HG02571 (cell line): Measurements from ENCODE around the gene NTRK3.
"Not testable (repeated sequence)": the region's sequence is repeated elsewhere in the genome, so short reads cannot be mapped to it uniquely, and the experiment has no call there.

Experiments
- ATAC-seq: cut with Tn5 transposase; IDR thresholded peaks from one replicate; pipeline ENCODE4 v1.9.1; 2021; ENCODE audit warnings: mild to moderate bottlenecking, moderate library complexity; ENCODE audit not compliant: unreplicated experiment

NTRK3 gene

GRCh38 chr15:88080616-88081015 lies 175.9 kb downstream of the NTRK3 start:
- ATAC-seq: no peak

DNA sequence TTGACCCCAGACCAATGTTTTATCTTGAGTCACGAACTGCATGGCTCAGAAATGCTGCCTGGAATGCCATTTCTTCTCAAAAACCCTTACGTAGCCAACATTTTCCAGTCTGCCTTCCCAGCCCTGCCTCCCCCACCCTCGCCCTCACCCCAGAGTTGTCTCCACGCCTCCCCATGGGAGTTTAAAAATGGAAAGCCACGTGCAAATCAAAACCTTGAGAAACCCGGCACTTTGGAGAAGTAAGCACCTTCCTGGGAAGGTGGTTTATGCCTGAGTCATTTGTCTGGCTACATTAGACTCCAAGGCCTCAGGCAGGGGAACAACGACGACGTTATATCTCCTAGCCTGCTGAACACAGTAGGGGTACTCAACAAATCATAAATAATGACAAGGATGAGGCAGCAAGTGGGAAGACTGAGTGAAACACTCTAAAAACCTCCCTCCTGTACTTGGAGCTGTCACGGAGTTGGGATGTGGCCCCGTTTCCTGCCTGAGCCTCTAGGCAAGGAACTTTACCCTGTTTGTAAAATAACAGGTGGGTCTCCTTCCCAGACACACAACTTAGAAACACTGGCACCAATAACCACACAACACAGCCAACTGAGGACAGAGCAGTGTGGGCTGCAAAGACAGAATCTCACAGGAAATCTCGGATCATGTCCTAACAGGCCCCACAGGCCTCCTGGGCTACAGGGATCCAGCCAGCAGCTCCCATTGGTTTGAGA lies 179.1 kb downstream of the NTRK3 start:
- no peak for ATAC-seq

DNA sequence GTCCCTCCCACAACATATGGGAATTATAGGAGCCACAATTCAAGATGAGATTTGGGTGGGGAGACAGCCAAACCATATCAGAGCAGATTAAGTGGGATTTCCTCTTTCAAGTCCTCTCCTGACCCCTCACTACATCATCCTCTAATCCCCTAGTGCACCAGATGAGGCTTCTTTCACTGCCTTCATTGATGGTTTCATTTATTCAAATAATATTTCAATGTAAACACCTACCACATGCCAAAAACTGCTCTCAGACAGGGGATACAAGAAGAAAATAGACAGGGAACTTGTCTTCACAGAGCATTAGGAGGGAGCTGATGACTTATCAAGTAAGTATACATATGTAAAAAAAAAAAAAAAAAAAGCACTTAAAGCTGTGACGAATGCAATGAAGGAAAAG lies 180.2 kb downstream of the NTRK3 start:
- no peak for ATAC-seq

- ATAC-seq: no peak
Measured at GRCh38 chr15:88075102-88075501, 181.4 kb downstream of the NTRK3 start.

DNA sequence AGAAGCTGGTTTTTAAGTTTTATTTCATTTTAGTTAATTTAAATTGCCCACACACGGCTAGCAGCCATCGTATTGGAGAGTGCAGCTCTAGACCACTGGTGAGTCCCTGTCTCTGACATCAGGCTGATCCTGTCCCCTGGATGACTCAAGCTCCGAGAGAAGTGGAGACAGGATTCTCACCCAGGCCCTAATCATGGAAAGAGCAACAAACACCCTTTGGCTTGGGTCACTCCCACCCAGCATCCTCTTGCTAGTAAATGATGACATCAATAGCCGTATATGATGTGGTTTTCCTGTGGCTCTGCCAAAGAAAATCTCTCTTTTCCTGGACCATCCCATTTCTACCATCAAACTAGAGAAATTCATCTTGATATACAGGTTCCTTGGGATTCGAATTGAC lies 182.2 kb downstream of the NTRK3 start:
- ATAC-seq: no peak

GRCh38 chr15:88073391-88073691 lies 183.2 kb downstream of the NTRK3 start:
- no peak for ATAC-seq

GRCh38 chr15:88072598-88073390 lies 183.7 kb downstream of the NTRK3 start:
- no peak for ATAC-seq

GRCh38 chr15:88072133-88072532 lies 184.4 kb downstream of the NTRK3 start:
- ATAC-seq: not testable (repeated sequence)

- no peak for ATAC-seq
Measured at GRCh38 chr15:88071141-88071540, 185.4 kb downstream of the NTRK3 start.

DNA sequence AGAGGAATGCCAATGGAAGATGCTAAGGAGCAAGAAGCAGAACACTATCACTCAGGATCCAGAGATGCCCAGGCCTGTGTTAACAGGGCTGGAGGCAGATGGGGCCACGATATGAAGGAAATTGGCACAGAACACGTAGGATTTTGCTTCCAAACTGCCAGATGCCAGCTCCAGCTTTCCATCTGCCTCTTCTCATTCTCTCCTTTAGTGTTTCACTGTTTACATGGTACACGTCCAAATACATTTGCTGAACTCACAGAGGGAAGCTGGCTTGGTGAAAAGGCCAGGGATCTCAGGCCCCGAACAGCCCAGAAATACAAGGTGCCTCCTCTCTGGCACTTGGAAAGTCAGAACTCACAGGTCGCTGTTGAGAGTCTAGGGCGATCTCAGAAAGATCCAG lies 187.0 kb downstream of the NTRK3 start:
- no peak for ATAC-seq

DNA sequence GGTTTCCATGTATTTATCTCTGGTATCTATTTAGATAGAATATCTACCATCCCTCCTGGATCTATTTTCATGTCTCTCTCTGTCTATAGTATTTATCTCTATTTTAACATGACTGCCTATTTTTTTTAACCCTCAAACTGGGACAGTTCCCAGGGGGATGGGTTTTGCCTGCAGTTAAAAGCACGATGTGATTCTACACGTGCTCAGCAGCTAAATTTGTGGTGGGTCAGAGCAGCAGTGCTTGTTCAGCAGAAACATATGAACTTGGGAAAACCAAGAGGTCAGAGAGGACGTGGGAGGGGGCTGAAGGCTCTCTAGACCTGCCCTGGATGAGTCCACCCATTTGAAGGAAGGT lies 189.2 kb downstream of the NTRK3 start:
- no peak for ATAC-seq

DNA sequence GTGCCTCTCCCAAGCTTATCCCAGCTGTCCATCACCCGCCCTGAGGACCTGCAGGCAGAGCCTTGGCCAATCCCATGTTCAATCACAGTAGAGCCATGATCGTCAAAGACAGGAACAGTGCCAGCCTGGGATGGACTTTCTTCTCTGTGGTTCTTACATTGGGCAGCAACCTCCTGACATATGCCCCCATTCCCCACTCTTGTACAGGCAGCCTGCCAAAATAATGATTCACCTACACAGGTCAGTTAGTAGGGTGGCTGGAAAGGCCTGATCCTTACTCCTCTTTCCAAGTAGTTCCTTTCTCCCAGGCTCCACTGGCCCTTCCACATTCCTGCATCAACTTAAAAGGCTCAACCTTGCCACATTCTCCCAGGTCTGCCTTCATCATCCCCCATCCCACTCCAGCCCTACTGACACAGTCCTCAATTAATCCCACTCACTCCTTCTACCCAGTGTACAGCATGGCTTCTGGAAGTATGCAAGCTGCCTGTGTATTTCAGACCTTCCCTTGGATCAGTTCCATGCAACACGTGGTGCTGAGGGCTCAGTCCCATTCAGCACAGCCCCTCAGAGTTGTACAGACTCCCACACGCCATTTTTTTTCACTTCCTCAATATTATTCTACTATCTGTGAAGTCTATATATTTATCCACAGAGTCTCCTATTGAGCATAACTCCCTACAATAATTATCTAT lies 189.8 kb downstream of the NTRK3 start:
- no peak for ATAC-seq

DNA sequence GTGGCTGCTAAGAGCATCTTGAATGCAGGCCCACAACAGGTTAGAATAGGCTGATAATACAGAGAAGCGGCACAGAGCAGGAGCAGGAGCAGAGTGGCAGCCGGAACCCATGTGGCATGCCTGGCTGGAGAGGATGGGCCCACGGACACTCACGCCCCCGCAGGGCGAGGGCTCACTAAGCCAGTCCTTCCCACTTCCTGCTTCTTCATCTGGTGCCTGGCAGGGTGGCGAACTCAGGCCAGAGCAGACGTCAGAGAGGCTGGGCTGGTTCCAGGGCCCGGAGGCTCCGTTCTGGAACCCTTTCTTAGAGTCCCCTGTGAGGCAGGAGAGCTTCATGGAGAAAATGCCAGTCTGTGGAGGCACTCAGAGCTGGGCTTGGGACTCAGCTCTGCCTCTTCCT lies 195.1 kb downstream of the NTRK3 start:
- ATAC-seq: no peak

DNA sequence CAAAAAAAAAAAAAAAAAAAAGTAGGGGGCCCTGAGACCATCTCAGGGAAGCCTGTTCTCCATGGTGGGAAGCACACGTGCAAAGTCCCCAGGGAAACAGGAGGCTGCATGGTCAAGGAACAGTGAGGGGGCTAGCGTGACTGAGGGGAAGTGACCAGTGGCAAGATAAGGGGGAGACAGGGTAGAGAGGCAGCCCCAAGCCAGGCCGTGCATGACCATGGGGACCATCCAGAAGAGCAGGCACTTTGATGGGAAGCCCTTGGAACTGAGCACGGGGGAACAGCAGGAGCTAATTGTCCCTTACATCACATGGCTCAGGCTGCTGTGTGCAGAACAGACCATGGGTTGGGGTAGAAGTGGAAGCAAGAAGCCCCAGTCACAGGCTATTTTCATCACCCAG lies 196.2 kb downstream of the NTRK3 start:
- ATAC-seq: no peak

DNA sequence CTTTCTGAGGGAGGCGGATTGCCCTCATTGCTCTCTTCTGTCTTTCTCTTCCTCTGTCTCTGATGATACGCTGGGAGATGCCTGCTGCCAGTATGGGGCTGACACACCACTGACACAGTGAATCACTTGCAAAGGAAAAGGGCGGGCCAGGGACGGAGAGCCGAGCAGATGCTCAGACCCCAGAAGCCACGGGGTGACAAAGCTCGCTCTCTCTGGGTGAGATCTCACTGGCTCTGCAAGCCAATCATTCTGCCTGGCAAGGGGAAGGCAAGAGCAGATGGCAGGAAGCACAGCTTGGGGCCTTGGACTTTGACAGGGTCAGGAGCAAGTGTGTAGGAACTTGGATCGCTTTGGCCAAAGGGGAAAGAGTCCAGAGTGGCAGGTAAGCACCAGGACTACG lies 198.7 kb downstream of the NTRK3 start:
- no peak for ATAC-seq

- ATAC-seq: peak; percentile 63
Measured at GRCh38 chr15:88049506-88049905, 207.0 kb downstream of the NTRK3 start.

- no peak for ATAC-seq
Measured at GRCh38 chr15:88048755-88049154, 207.8 kb downstream of the NTRK3 start.

DNA sequence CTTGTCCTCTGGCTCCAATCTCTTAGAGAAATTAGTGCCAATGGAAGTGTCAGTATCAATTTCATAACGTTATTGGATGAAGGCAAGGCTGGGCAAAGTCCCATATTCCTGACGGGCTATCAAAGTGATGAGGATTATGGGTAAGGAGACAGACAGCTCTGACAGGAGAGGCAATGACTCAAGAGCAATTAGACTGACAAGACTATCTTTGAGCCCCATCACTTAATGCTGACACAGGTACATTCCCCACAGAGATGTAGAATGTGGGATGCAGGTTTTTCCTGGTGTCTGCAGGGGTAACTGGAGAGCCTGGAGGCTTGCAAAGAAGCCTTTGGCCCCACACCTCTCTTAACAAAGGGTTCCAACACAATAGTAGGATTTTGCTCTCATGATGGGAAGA lies 208.3 kb downstream of the NTRK3 start:
- ATAC-seq: no peak

DNA sequence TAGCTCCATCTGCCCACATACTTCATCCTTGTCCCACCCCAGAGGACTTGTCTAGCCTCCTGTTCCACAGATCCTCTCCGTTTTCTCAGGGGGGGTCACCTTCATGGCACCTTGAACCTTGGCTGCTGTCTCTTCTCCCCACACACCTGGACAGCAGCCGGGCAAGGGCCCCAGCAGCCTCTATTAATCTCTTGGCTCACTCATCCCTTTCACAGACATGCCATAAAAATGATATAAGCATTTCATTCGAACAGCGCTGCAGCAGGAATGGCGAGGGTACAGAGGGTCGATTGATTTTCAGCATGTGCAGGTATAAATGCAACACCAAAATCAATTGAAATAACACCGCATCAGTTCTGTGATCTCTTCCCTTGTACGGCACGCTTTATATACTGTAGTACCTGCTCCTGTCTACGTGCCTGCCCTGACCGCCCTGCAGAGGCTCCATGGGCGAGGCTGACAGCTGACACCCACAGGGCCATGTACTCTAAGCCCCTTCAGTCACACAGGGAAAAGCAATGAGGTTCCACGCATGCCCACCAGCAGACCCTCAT lies 209.9 kb downstream of the NTRK3 start:
- no peak for ATAC-seq

DNA sequence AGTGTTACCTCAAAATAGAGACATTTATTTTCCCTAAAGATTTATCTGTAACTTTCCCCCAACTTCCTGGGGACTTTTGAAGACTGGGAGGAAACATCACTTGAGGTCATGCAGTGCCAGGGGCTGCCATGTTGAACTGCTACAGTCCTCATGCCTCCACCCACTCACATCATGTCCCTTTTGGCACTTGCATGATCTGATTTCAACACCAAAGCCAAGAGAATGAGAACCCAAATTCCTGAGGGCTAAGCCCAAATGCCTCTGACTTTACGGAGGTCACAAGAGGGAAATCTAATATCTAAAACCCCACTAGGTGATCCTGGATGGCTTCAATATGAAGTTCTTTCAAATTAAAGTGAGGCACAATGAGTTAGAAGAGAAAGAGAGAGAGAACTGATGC lies 213.1 kb downstream of the NTRK3 start:
- no peak for ATAC-seq

GRCh38 chr15:88042047-88042446 lies 214.5 kb downstream of the NTRK3 start:
- ATAC-seq: no peak

DNA sequence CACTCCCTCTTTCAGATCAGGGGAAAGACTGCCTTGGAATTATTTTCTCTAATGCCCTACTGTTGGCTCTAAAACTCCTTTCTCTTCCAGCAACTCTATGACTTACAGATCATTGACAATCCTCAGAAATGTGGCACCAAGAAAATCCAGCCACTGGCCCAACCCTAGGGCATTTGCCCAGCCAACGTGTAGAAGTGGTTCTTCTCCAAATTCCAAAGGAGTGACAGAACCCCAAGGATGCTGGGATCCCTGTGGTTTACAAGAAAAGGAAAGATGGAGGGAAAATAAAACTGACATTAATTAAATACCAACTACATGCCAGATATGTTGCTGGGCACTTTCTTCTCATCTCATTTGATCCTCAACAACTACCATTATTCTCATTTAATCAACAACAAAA lies 216.0 kb downstream of the NTRK3 start:
- no peak for ATAC-seq
